Measurements from ENCODE around the gene PELI3. TPM values are rescaled to one million over a fixed set of nuclear protein-coding genes. Genes with fewer than 3 reads are reported as not detected.

Gene PELI3
- polyA plus RNA-seq, 3 donors, result 11.3 to 13.2 (median 12.6) TPM

- DNase-seq, result no peak
- Mint-ChIP-seq H3K9me3 (no peaks in the 10 kb centered on the region), H3K4me1 (peaks cover 18% of the 10 kb centered on the region), H3K4me3 (no peak overlapping the region), H3K27me3 (ENCODE audit: low read depth in 3 of 3) (peaks cover 0 to 7% (median 0%) of the 10 kb centered on the region in 3 donors), H3K36me3 (peaks cover 26 to 39% of the 10 kb centered on the region in 2 donors), H3K27ac (no peak overlapping the region)
- Histone ChIP-seq H3K79me2 (ENCODE audit: insufficient read depth, low read length) (peaks cover 14% of the 10 kb centered on the region), H3K36me3 (replicated peaks in 1 of 2; ENCODE audit: control insufficient read depth in 1 of 2, insufficient read depth in 2 of 2, low read length in 2 of 2) (peaks cover 9 to 34% of the 10 kb centered on the region in 2 donors), H3K4me3 (replicated peaks in 1 of 3; ENCODE audit: low read depth in 2 of 3, low read length in 3 of 3) (no peak overlapping the region), H3K27ac (ENCODE audit: low read depth in 1 of 2, low read length in 2 of 2) (no peak overlapping the region), H3K9ac (ENCODE audit: insufficient read depth, low read length, poor library complexity, severe bottlenecking) (no peak overlapping the region), H3K4me2 (replicated peaks; ENCODE audit: extremely low read depth, low read length, poor library complexity, severe bottlenecking) (no peak overlapping the region), H3K4me1 (ENCODE audit: control insufficient read depth in 1 of 2, insufficient read depth in 2 of 2, low read length in 2 of 2) (peaks cover 19 to 23% of the 10 kb centered on the region in 2 donors), H3K27me3 (ENCODE audit: control insufficient read depth in 2 of 2, insufficient read depth in 2 of 2, low read length in 2 of 2) (no peaks in the 10 kb centered on the region), H3K9me3 (replicated peaks in 1 of 2; ENCODE audit: control insufficient read depth in 1 of 2, insufficient read depth in 1 of 2, low read length in 2 of 2) (no peaks in the 10 kb centered on the region), H2AFZ (ENCODE audit: insufficient read depth, low read depth, low read length, poor library complexity, severe bottlenecking) (no peak overlapping the region), H4K20me1 (ENCODE audit: insufficient read depth, low read length) (peaks cover 11% of the 10 kb centered on the region)
- intact Hi-C loops (cut with micrococcal nuclease), result loop anchor here in 1 of 2 donors (5.0 kb wide), 1 partner anchor 39 kb away; the partner anchor contains the start of gene MRPL11
- WGBS (ENCODE audit: insufficient coverage), result 98% methylated on average over 4 of the region's 10 CpGs
- no peak for TF ChIP-seq CTCF (IDR thresholded peaks at IDR 0.05)
Measured at GRCh38 chr11:66476173-66476840, 9.6 kb downstream of the PELI3 start.

GRCh38 chr11:66476841-66477251 is 10.1 kb downstream of the PELI3 start:
- Mint-ChIP-seq H3K4me1 (peaks cover 18% of the 10 kb centered on the region), H3K27me3 (ENCODE audit: low read depth in 3 of 3) (peaks cover 0 to 7% (median 0%) of the 10 kb centered on the region in 3 donors), H3K4me3 (no peak overlapping the region), H3K9me3 (no peaks in the 10 kb centered on the region), H3K36me3 (peaks cover 25 to 38% of the 10 kb centered on the region in 2 donors), H3K27ac (no peak overlapping the region)
- Histone ChIP-seq H4K20me1 (ENCODE audit: insufficient read depth, low read length) (peaks cover 11% of the 10 kb centered on the region), H3K4me3 (replicated peaks in 1 of 3; ENCODE audit: low read depth in 2 of 3, low read length in 3 of 3) (no peak overlapping the region), H3K9ac (ENCODE audit: insufficient read depth, low read length, poor library complexity, severe bottlenecking) (no peak overlapping the region), H2AFZ (ENCODE audit: insufficient read depth, low read depth, low read length, poor library complexity, severe bottlenecking) (no peak overlapping the region), H3K79me2 (ENCODE audit: insufficient read depth, low read length) (peaks cover 14% of the 10 kb centered on the region), H3K27ac (ENCODE audit: low read depth in 1 of 2, low read length in 2 of 2) (no peak overlapping the region), H3K27me3 (ENCODE audit: control insufficient read depth in 2 of 2, insufficient read depth in 2 of 2, low read length in 2 of 2) (no peaks in the 10 kb centered on the region), H3K4me1 (ENCODE audit: control insufficient read depth in 1 of 2, insufficient read depth in 2 of 2, low read length in 2 of 2) (peaks cover 19 to 24% of the 10 kb centered on the region in 2 donors), H3K36me3 (replicated peaks in 1 of 2; ENCODE audit: control insufficient read depth in 1 of 2, insufficient read depth in 2 of 2, low read length in 2 of 2) (peaks cover 9 to 31% of the 10 kb centered on the region in 2 donors), H3K9me3 (replicated peaks in 1 of 2; ENCODE audit: control insufficient read depth in 1 of 2, insufficient read depth in 1 of 2, low read length in 2 of 2) (no peaks in the 10 kb centered on the region), H3K4me2 (replicated peaks; ENCODE audit: extremely low read depth, low read length, poor library complexity, severe bottlenecking) (no peak overlapping the region)
- 95% methylated on average over 9 of the region's 9 CpGs for WGBS (ENCODE audit: insufficient coverage)
- no peak for DNase-seq
- intact Hi-C loops (cut with micrococcal nuclease), result loop anchor here in 1 of 2 donors (5.0 kb wide), 1 partner anchor 40 kb away; the partner anchor contains the start of gene MRPL11
- no peak for TF ChIP-seq CTCF (IDR thresholded peaks at IDR 0.05)
